Measurements from ENCODE around the gene NSMCE4A. TPM values are rescaled to one million over a fixed set of nuclear protein-coding genes. Genes with fewer than 3 reads are reported as not detected.
"Not testable (repeated sequence)": the region's sequence is repeated elsewhere in the genome, so short reads cannot be mapped to it uniquely, and the experiment has no call there.

The NSMCE4A gene
- polyA plus RNA-seq (2013, experiment 1 of 2), result 69.2 TPM
- 75.6 TPM for polyA plus RNA-seq (2013, experiment 2 of 2)

- peak within 1 kb of the TSS; percentile 74 for H3K4ac ChIP-seq (ENCODE audit: low read depth, low read length)
- H3K4me2 ChIP-seq (ENCODE audit: low read length), result peak within 1 kb of the TSS; percentile 52
- peak within 1 kb of the TSS; percentile 86 for H3K4me3 ChIP-seq (ENCODE audit: low read length)
- no peaks in the 10 kb centered on the region for H3K36me3 ChIP-seq (ENCODE audit: control insufficient read depth, insufficient read depth, low read length)
- H3K23ac ChIP-seq (ENCODE audit: low read length), result no peak within 1 kb of the TSS
- H3K79me1 ChIP-seq (ENCODE audit: low read length), result peaks cover 4% of the 10 kb centered on the region
- no peak within 1 kb of the TSS for H2BK120ac ChIP-seq (ENCODE audit: low read depth, low read length)
- WGBS (ENCODE audit: extremely low coverage, insufficient coverage, low lambda C conversion rate), result no CpG with 5 or more reads among the region's 101 CpGs
- peak within 1 kb of the TSS; percentile 88 for H3K18ac ChIP-seq (ENCODE audit: low read length)
- H2AK5ac ChIP-seq (ENCODE audit: low read length), result no peak within 1 kb of the TSS
- H3K27ac ChIP-seq (ENCODE audit: low read depth, low read length), result peak within 1 kb of the TSS; percentile 98
- H4K5ac ChIP-seq (ENCODE audit: low read length), result no peak within 1 kb of the TSS
- peak within 1 kb of the TSS; percentile 100 for H4K8ac ChIP-seq (ENCODE audit: low read depth, low read length)
- peak within 1 kb of the TSS; percentile 85 for H3K56ac ChIP-seq (ENCODE audit: low read length)
- no peak within 1 kb of the TSS for H2BK15ac ChIP-seq (replicated peaks; ENCODE audit: low read depth)
- peaks cover 2% of the 10 kb centered on the region for H3K79me2 ChIP-seq (ENCODE audit: control insufficient read depth, insufficient read depth, low read length)
- no peak within 1 kb of the TSS for H2BK5ac ChIP-seq (ENCODE audit: low read length)
- H3K27me3 ChIP-seq (ENCODE audit: insufficient read depth, low read length, poor library complexity), result no peaks in the 10 kb centered on the region
- no peaks in the 10 kb centered on the region for H3K4me1 ChIP-seq (ENCODE audit: control insufficient read depth, low read depth, low read length)
- peak within 1 kb of the TSS; percentile 90 for H3K9ac ChIP-seq (ENCODE audit: low read length)
- peak; percentile 87 for DNase-seq
Observed at GRCh38 chr10:121974535-121975294, at the start of gene NSMCE4A. NSMCE4A (minus strand) TSS chr10:121975217; CDS start chr10:121975165, 52 bp downstream.

- not testable (repeated sequence) for H2BK15ac ChIP-seq (replicated peaks; ENCODE audit: low read depth); H2BK5ac ChIP-seq (ENCODE audit: low read length); H3K79me2 ChIP-seq (ENCODE audit: control insufficient read depth, insufficient read depth, low read length); H3K23ac ChIP-seq (ENCODE audit: low read length); H3K79me1 ChIP-seq (ENCODE audit: low read length); H3K18ac ChIP-seq (ENCODE audit: low read length); H3K56ac ChIP-seq (ENCODE audit: low read length); DNase-seq; H3K36me3 ChIP-seq (ENCODE audit: control insufficient read depth, insufficient read depth, low read length); H3K4me2 ChIP-seq (ENCODE audit: low read length); H3K4me1 ChIP-seq (ENCODE audit: control insufficient read depth, low read depth, low read length); H3K27ac ChIP-seq (ENCODE audit: low read depth, low read length); H4K5ac ChIP-seq (ENCODE audit: low read length); H3K4ac ChIP-seq (ENCODE audit: low read depth, low read length); H4K8ac ChIP-seq (ENCODE audit: low read depth, low read length); H2AK5ac ChIP-seq (ENCODE audit: low read length); H3K9ac ChIP-seq (ENCODE audit: low read length); H3K4me3 ChIP-seq (ENCODE audit: low read length); H3K27me3 ChIP-seq (ENCODE audit: insufficient read depth, low read length, poor library complexity); H2BK120ac ChIP-seq (ENCODE audit: low read depth, low read length)
- WGBS (ENCODE audit: extremely low coverage, insufficient coverage, low lambda C conversion rate), result no CpG with 5 or more reads among the region's 7 CpGs
Observed at GRCh38 chr10:122023257-122023656, 48.2 kb upstream of the NSMCE4A start.

DNA sequence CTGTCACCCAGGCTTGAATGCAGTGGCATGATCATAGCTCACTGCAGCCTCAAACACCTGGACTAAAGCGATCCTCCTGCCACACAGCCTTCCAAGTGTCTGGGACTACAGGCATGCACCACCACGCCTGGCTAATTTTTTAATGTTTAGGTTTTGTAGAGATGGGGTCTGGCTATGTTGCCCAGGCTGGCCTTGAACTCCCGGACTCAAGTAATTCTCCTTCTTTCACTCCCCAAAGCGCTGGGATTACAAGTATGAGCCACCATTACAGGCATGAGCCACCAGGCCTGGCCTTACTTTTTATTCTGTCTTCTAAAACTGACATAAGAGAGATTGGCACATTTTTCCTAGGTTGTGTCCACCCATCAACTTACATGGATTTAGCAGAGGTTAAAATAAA, 47.3 kb upstream of the NSMCE4A start:
- H4K8ac ChIP-seq (ENCODE audit: low read depth, low read length), result no peak overlapping the region
- WGBS (ENCODE audit: extremely low coverage, insufficient coverage, low lambda C conversion rate), result no CpG with 5 or more reads among the region's 4 CpGs
- no peak overlapping the region for H3K4me3 ChIP-seq (ENCODE audit: low read length)
- H3K9ac ChIP-seq (ENCODE audit: low read length), result no peak overlapping the region
- no peak overlapping the region for H3K23ac ChIP-seq (ENCODE audit: low read length)
- no peaks in the 10 kb centered on the region for H3K27me3 ChIP-seq (ENCODE audit: insufficient read depth, low read length, poor library complexity)
- H3K4me1 ChIP-seq (ENCODE audit: control insufficient read depth, low read depth, low read length), result peaks cover 2% of the 10 kb centered on the region
- H2AK5ac ChIP-seq (ENCODE audit: low read length), result no peak overlapping the region
- no peak overlapping the region for H2BK120ac ChIP-seq (ENCODE audit: low read depth, low read length)
- H3K4me2 ChIP-seq (ENCODE audit: low read length), result no peak overlapping the region
- no peak overlapping the region for H3K4ac ChIP-seq (ENCODE audit: low read depth, low read length)
- H3K56ac ChIP-seq (ENCODE audit: low read length), result no peak overlapping the region
- no peak overlapping the region for H2BK5ac ChIP-seq (ENCODE audit: low read length)
- H2BK15ac ChIP-seq (replicated peaks; ENCODE audit: low read depth), result no peak overlapping the region
- H3K27ac ChIP-seq (ENCODE audit: low read depth, low read length), result no peak overlapping the region
- no peaks in the 10 kb centered on the region for H3K79me2 ChIP-seq (ENCODE audit: control insufficient read depth, insufficient read depth, low read length)
- no peak for DNase-seq
- no peaks in the 10 kb centered on the region for H3K36me3 ChIP-seq (ENCODE audit: control insufficient read depth, insufficient read depth, low read length)
- no peak overlapping the region for H3K18ac ChIP-seq (ENCODE audit: low read length)
- no peak overlapping the region for H4K5ac ChIP-seq (ENCODE audit: low read length)
- no peaks in the 10 kb centered on the region for H3K79me1 ChIP-seq (ENCODE audit: low read length)

DNA sequence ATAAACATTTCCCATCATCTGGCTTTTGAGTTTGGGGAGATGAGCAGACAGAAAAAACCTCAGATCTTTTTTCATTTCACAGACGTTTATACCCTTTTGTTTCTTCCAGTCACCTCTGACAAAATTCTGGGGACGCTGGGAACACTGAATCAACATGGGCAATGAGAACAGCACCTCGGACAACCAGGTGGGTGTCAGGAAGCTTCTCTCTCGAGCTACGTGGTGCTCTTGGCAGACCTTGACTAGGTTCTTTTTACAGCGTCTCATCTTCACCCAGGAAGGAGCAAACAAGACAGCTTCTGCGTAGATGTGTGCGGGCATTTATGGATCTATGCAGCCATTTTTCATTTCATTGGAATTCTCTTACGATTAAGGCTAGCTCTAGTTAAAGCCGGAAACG, 46.8 kb upstream of the NSMCE4A start:
- H2BK5ac ChIP-seq (ENCODE audit: low read length), result no peak overlapping the region
- H3K4me3 ChIP-seq (ENCODE audit: low read length), result no peak overlapping the region
- no peak overlapping the region for H3K27ac ChIP-seq (ENCODE audit: low read depth, low read length)

GRCh38 chr10:122021379-122021778, 46.4 kb upstream of the NSMCE4A start:
- Histone ChIP-seq H3K27me3 (ENCODE audit: insufficient read depth, low read length, poor library complexity) (no peaks in the 10 kb centered on the region), H3K27ac (ENCODE audit: low read depth, low read length) (no peak overlapping the region)
- DNase-seq, result no peak

More for the DNA sequence above, 46.8 kb upstream of the NSMCE4A start:
- Histone ChIP-seq H3K9ac (ENCODE audit: low read length) (no peak overlapping the region), H2BK120ac (ENCODE audit: low read depth, low read length) (no peak overlapping the region), H3K4me2 (ENCODE audit: low read length) (no peak overlapping the region), H3K36me3 (ENCODE audit: control insufficient read depth, insufficient read depth, low read length) (no peaks in the 10 kb centered on the region), H4K8ac (ENCODE audit: low read depth, low read length) (no peak overlapping the region), H3K23ac (ENCODE audit: low read length) (no peak overlapping the region), H4K5ac (ENCODE audit: low read length) (no peak overlapping the region), H3K27me3 (ENCODE audit: insufficient read depth, low read length, poor library complexity) (no peaks in the 10 kb centered on the region), H3K18ac (ENCODE audit: low read length) (no peak overlapping the region), H3K79me2 (ENCODE audit: control insufficient read depth, insufficient read depth, low read length) (no peaks in the 10 kb centered on the region), H3K56ac (ENCODE audit: low read length) (no peak overlapping the region), H3K4ac (ENCODE audit: low read depth, low read length) (no peak overlapping the region), H2AK5ac (ENCODE audit: low read length) (no peak overlapping the region), H2BK15ac (replicated peaks; ENCODE audit: low read depth) (no peak overlapping the region), H3K79me1 (ENCODE audit: low read length) (no peaks in the 10 kb centered on the region), H3K4me1 (ENCODE audit: control insufficient read depth, low read depth, low read length) (peaks cover 2% of the 10 kb centered on the region)
- DNase-seq, result no peak
- WGBS (ENCODE audit: extremely low coverage, insufficient coverage, low lambda C conversion rate), result no CpG with 5 or more reads among the region's 11 CpGs

More at GRCh38 chr10:122021379-122021778, 46.4 kb upstream of the NSMCE4A start:
- Histone ChIP-seq H3K9ac (ENCODE audit: low read length) (no peak overlapping the region), H2AK5ac (ENCODE audit: low read length) (no peak overlapping the region), H3K36me3 (ENCODE audit: control insufficient read depth, insufficient read depth, low read length) (no peaks in the 10 kb centered on the region), H2BK5ac (ENCODE audit: low read length) (no peak overlapping the region), H4K8ac (ENCODE audit: low read depth, low read length) (no peak overlapping the region), H2BK120ac (ENCODE audit: low read depth, low read length) (no peak overlapping the region), H4K5ac (ENCODE audit: low read length) (no peak overlapping the region), H3K18ac (ENCODE audit: low read length) (no peak overlapping the region), H3K4me3 (ENCODE audit: low read length) (no peak overlapping the region), H3K79me1 (ENCODE audit: low read length) (no peaks in the 10 kb centered on the region), H3K56ac (ENCODE audit: low read length) (no peak overlapping the region), H2BK15ac (replicated peaks; ENCODE audit: low read depth) (no peak overlapping the region), H3K23ac (ENCODE audit: low read length) (no peak overlapping the region), H3K4me1 (ENCODE audit: control insufficient read depth, low read depth, low read length) (peaks cover 2% of the 10 kb centered on the region), H3K79me2 (ENCODE audit: control insufficient read depth, insufficient read depth, low read length) (no peaks in the 10 kb centered on the region), H3K4me2 (ENCODE audit: low read length) (no peak overlapping the region), H3K4ac (ENCODE audit: low read depth, low read length) (no peak overlapping the region)
- no CpG with 5 or more reads among the region's 9 CpGs for WGBS (ENCODE audit: extremely low coverage, insufficient coverage, low lambda C conversion rate)

All from mesendoderm (in vitro differentiated cells).